ENCODE data around the gene DOCK6. TPM values are rescaled to one million over a fixed set of nuclear protein-coding genes. Genes with fewer than 3 reads are reported as not detected.

DOCK6 gene, protein sequence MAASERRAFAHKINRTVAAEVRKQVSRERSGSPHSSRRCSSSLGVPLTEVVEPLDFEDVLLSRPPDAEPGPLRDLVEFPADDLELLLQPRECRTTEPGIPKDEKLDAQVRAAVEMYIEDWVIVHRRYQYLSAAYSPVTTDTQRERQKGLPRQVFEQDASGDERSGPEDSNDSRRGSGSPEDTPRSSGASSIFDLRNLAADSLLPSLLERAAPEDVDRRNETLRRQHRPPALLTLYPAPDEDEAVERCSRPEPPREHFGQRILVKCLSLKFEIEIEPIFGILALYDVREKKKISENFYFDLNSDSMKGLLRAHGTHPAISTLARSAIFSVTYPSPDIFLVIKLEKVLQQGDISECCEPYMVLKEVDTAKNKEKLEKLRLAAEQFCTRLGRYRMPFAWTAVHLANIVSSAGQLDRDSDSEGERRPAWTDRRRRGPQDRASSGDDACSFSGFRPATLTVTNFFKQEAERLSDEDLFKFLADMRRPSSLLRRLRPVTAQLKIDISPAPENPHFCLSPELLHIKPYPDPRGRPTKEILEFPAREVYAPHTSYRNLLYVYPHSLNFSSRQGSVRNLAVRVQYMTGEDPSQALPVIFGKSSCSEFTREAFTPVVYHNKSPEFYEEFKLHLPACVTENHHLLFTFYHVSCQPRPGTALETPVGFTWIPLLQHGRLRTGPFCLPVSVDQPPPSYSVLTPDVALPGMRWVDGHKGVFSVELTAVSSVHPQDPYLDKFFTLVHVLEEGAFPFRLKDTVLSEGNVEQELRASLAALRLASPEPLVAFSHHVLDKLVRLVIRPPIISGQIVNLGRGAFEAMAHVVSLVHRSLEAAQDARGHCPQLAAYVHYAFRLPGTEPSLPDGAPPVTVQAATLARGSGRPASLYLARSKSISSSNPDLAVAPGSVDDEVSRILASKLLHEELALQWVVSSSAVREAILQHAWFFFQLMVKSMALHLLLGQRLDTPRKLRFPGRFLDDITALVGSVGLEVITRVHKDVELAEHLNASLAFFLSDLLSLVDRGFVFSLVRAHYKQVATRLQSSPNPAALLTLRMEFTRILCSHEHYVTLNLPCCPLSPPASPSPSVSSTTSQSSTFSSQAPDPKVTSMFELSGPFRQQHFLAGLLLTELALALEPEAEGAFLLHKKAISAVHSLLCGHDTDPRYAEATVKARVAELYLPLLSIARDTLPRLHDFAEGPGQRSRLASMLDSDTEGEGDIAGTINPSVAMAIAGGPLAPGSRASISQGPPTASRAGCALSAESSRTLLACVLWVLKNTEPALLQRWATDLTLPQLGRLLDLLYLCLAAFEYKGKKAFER (N-terminal part only)
- total RNA-seq (12.6 and 17.4 TPM in 2 replicates), polyA plus RNA-seq (36.8 and 43.7 TPM in 2 replicates)

DNA sequence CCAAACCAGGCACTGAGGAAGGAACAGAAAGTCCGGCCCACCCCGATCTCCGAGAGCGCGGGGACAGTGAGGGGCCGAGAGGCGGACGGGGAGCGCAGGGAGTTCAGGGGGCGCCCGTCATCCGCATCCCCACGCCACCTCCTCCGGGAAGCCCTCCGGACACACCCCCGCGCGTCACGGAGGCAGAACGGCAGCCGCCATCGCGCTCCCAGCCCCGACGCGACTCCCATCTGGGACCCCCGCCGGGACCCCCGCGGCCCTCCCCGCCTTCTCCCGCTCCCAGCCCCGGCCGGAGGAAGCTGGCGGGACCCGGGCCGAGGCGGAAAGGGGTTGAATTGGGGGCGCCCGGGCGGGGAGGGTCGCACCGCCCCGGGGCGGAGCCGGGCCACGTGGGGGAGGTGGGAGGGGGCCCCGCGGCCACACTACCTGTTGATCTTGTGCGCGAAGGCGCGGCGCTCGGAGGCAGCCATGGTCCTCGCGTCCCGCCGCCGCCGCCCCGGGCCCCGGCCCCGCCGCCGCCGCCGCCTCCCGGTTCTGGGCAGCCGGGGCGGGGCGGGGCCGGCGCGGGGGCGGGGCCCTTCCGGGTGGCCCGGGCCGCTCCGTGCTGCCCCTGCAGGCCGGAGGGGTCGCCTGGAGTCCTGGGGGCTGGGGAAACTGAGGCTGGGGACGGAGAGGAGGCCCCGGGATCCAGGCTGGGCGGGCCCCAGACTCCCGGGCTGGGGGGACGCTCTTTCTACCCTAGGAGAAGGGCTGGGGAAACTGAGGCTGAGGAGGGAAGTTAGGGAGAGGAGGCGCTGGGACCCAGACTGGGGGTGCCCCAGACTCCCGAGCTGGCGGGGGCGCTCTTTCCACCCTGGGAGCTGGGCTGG lies at the start of gene DOCK6:
DOCK6 (minus strand) TSS at position 554 of the 869 bp plus-strand sequence; CDS start at position 470, 84 bp downstream.
- H3K27ac ChIP-seq: peak within 1 kb of the TSS; percentile 92
- no peaks in the 10 kb centered on the region for H3K9me3 ChIP-seq (ENCODE audit: low read depth)
- TF ChIP-seq, protein P1, sequence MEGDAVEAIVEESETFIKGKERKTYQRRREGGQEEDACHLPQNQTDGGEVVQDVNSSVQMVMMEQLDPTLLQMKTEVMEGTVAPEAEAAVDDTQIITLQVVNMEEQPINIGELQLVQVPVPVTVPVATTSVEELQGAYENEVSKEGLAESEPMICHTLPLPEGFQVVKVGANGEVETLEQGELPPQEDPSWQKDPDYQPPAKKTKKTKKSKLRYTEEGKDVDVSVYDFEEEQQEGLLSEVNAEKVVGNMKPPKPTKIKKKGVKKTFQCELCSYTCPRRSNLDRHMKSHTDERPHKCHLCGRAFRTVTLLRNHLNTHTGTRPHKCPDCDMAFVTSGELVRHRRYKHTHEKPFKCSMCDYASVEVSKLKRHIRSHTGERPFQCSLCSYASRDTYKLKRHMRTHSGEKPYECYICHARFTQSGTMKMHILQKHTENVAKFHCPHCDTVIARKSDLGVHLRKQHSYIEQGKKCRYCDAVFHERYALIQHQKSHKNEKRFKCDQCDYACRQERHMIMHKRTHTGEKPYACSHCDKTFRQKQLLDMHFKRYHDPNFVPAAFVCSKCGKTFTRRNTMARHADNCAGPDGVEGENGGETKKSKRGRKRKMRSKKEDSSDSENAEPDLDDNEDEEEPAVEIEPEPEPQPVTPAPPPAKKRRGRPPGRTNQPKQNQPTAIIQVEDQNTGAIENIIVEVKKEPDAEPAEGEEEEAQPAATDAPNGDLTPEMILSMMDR (IDR thresholded peaks at IDR 0.05; ENCODE audit: poor library complexity): peak; percentile 64
- TF ChIP-seq EZH2 (IDR thresholded peaks at IDR 0.05; ENCODE audit: borderline replicate concordance) (no peak), EZH2phosphoT487 (IDR thresholded peaks at IDR 0.05; ENCODE audit: low read depth, severe bottlenecking, unreplicated experiment) (no peak)
- no peaks in the 10 kb centered on the region for H3K9me2 ChIP-seq (replicated peaks; ENCODE audit: insufficient read depth)
- H3K36me3 ChIP-seq (replicated peaks; ENCODE audit: insufficient read depth, low read depth): no peaks in the 10 kb centered on the region
- peak within 1 kb of the TSS; percentile 99 for H2AFZ ChIP-seq
- H3K4me3 ChIP-seq: peak within 1 kb of the TSS; percentile 100
- no peaks in the 10 kb centered on the region for H4K20me1 ChIP-seq (ENCODE audit: insufficient read depth, poor library complexity, severe bottlenecking)
- H3K27me3 ChIP-seq: no peaks in the 10 kb centered on the region
- WGBS (ENCODE audit: low lambda C conversion rate, missing lambda C conversion rate): 24% methylated on average over 5 of the region's 91 CpGs
- peaks cover 9% of the 10 kb centered on the region for H3K79me2 ChIP-seq
- peak; percentile 76 for DNase-seq (ENCODE audit: low spot score)
- peak within 1 kb of the TSS; percentile 100 for H3K4me2 ChIP-seq
- peaks cover 27% of the 10 kb centered on the region for H3K4me1 ChIP-seq (ENCODE audit: insufficient read depth)

DNA sequence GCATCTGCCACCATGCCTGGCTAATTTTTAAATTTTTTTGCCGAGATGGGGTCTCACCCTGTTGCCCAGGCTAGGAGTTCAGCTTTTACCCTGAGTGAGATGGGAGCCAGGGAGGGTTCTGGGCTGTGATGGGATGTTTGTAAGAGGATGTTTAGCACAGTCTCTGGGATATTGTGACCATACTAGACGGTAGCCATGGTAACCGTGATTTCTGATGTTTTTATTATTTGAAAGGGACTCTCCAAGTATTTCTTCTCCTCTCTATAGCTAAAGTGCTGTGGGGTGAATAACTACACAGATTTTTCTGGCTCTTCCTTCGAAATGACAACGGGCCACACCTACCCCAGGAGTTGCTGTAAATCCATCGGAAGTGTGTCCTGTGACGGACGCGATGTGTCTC lies 44.0 kb upstream of the DOCK6 start:
- TF ChIP-seq EZH2phosphoT487 (IDR thresholded peaks at IDR 0.05; ENCODE audit: low read depth, severe bottlenecking, unreplicated experiment): no peak
- TF ChIP-seq, protein P1 (IDR thresholded peaks at IDR 0.05; ENCODE audit: poor library complexity): no peak
- TF ChIP-seq EZH2 (IDR thresholded peaks at IDR 0.05; ENCODE audit: borderline replicate concordance): no peak
- no peak overlapping the region for H3K27ac ChIP-seq
- no peaks in the 10 kb centered on the region for H3K4me1 ChIP-seq (ENCODE audit: insufficient read depth)
- WGBS (ENCODE audit: low lambda C conversion rate, missing lambda C conversion rate): 91% methylated on average over 9 of the region's 9 CpGs
- H4K20me1 ChIP-seq (ENCODE audit: insufficient read depth, poor library complexity, severe bottlenecking): no peaks in the 10 kb centered on the region
- H2AFZ ChIP-seq: no peak overlapping the region
- H3K36me3 ChIP-seq (replicated peaks; ENCODE audit: insufficient read depth, low read depth): no peaks in the 10 kb centered on the region
- H3K4me3 ChIP-seq: no peak overlapping the region
- H3K79me2 ChIP-seq: no peaks in the 10 kb centered on the region
- no peak overlapping the region for H3K4me2 ChIP-seq
- H3K27me3 ChIP-seq: no peaks in the 10 kb centered on the region
- no peaks in the 10 kb centered on the region for H3K9me2 ChIP-seq (replicated peaks; ENCODE audit: insufficient read depth)
- no peak for DNase-seq (ENCODE audit: low spot score)
- H3K9me3 ChIP-seq (ENCODE audit: low read depth): no peaks in the 10 kb centered on the region

DNA sequence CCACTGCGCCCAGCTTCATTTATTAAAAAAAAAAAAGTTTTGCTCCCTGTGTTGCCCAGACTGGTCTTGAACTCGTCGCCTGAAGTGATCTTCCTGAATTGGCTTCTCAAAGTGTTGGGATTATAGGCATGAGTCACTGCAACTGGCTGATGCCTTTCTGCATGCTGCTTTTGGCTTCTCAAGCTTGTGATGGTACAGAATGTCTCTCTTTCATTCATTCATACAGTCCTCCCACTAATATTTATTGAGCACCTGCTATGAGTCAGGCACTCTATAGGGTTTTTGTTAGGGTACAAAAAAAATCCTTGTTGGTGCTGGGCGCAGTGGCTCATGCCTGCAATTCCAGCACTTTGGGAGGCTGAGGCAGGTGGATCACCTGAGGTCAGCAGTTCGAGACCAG lies 42.6 kb upstream of the DOCK6 start:
- Histone ChIP-seq H3K9me3 (ENCODE audit: low read depth) (no peaks in the 10 kb centered on the region), H3K27ac (no peak overlapping the region), H2AFZ (no peak overlapping the region), H4K20me1 (ENCODE audit: insufficient read depth, poor library complexity, severe bottlenecking) (no peaks in the 10 kb centered on the region), H3K27me3 (no peaks in the 10 kb centered on the region), H3K4me3 (no peak overlapping the region), H3K9me2 (replicated peaks; ENCODE audit: insufficient read depth) (no peaks in the 10 kb centered on the region), H3K79me2 (no peaks in the 10 kb centered on the region), H3K36me3 (replicated peaks; ENCODE audit: insufficient read depth, low read depth) (no peaks in the 10 kb centered on the region), H3K4me2 (no peak overlapping the region), H3K4me1 (ENCODE audit: insufficient read depth) (no peaks in the 10 kb centered on the region)
- TF ChIP-seq, protein P1 (IDR thresholded peaks at IDR 0.05; ENCODE audit: poor library complexity): no peak
- TF ChIP-seq EZH2 (IDR thresholded peaks at IDR 0.05; ENCODE audit: borderline replicate concordance) (no peak), EZH2phosphoT487 (IDR thresholded peaks at IDR 0.05; ENCODE audit: low read depth, severe bottlenecking, unreplicated experiment) (no peak)
- WGBS (ENCODE audit: low lambda C conversion rate, missing lambda C conversion rate): 90% methylated on average over 5 of the region's 5 CpGs
- DNase-seq (ENCODE audit: low spot score): no peak

All from hepatocyte (in vitro differentiated cells).